Measurements from ENCODE around the gene CAPZA1. TPM values are rescaled to one million over a fixed set of nuclear protein-coding genes. Genes with fewer than 3 reads are reported as not detected.
A peak's percentile ranks its signal among the peaks of the same experiment; 100 is the strongest.

Gene CAPZA1
- total RNA-seq, 1 experiment from 2014 or later: 273 TPM

- H3K9me3 ChIP-seq (ENCODE audit: low read length): no peaks in the 10 kb centered on the region
- H2AFZ ChIP-seq (ENCODE audit: low read length): no peak overlapping the region
- no TSS peak for BruUV-seq (replicated peaks)
- no peak overlapping the region for H3K27ac ChIP-seq (ENCODE audit: low read length)
- TF ChIP-seq EZH2phosphoT487 (IDR thresholded peaks at IDR 0.05; ENCODE audit: borderline replicate concordance, low read length) (no peak), CTCF (conservative IDR thresholded peaks at IDR 0.05; ENCODE audit: low read depth, low read length) (no peak), EZH2 (IDR thresholded peaks at IDR 0.05; ENCODE audit: low read length, unreplicated experiment) (no peak)
- peaks cover 27% of the 10 kb centered on the region for H3K79me2 ChIP-seq (ENCODE audit: low read length)
- CTCF ChIA-PET: interaction anchor here (1.2 to 1.5 kb wide), 2 partner anchors 34 to 207 kb away, joined by 4 to 7 read pairs; partner anchors contain the start of gene MOV10
- peaks cover 28% of the 10 kb centered on the region for H3K4me1 ChIP-seq (ENCODE audit: insufficient read depth, low read length)
- H3K9ac ChIP-seq (ENCODE audit: low read length): no peak overlapping the region
- no peak for ATAC-seq
- H3K4me3 ChIP-seq (ENCODE audit: low read length): no peak overlapping the region
- H3F3A ChIP-seq (ENCODE audit: low read length, unreplicated experiment): peaks cover 3% of the 10 kb centered on the region
- intact Hi-C loops (cut with micrococcal nuclease): loop anchor here (5.0 kb wide), 1 partner anchor 206 kb away; no protein-coding TSS in a partner anchor
- POLR2A ChIA-PET (ENCODE audit: unreplicated experiment): no interaction called here
- no peaks in the 10 kb centered on the region for H3K27me3 ChIP-seq (ENCODE audit: low read length)
- H4K20me1 ChIP-seq (ENCODE audit: low read length): no peaks in the 10 kb centered on the region
- peak overlapping the region; percentile 88; the same call in 1 of the 2 replicates for H3K4me2 ChIP-seq (ENCODE audit: low read length)
- no peak for DNase-seq
- H3K9me2 ChIP-seq (replicated peaks; ENCODE audit: low read length): no peaks in the 10 kb centered on the region
- H3K36me3 ChIP-seq (ENCODE audit: low read depth, low read length): no peaks in the 10 kb centered on the region; the same call in 1 of the 2 replicates
These were observed 88.9 kb downstream of the CAPZA1 start for GRCh38 chr1:112708489-112708888.

GRCh38 chr1:112710159-112710558, 90.5 kb downstream of the CAPZA1 start:
- DNase-seq: no peak
- Histone ChIP-seq H3K27me3 (ENCODE audit: low read length) (no peaks in the 10 kb centered on the region), H3K9ac (ENCODE audit: low read length) (no peak overlapping the region), H3F3A (ENCODE audit: low read length, unreplicated experiment) (peaks cover 3% of the 10 kb centered on the region), H3K4me3 (ENCODE audit: low read length) (no peak overlapping the region), H3K9me2 (replicated peaks; ENCODE audit: low read length) (no peaks in the 10 kb centered on the region), H3K36me3 (ENCODE audit: low read depth, low read length) (no peaks in the 10 kb centered on the region), H3K4me1 (ENCODE audit: insufficient read depth, low read length) (peaks cover 26% of the 10 kb centered on the region), H3K4me2 (ENCODE audit: low read length) (no peak overlapping the region), H3K79me2 (ENCODE audit: low read length) (peaks cover 15% of the 10 kb centered on the region), H4K20me1 (ENCODE audit: low read length) (no peaks in the 10 kb centered on the region), H3K27ac (ENCODE audit: low read length) (no peak overlapping the region), H3K9me3 (ENCODE audit: low read length) (no peaks in the 10 kb centered on the region), H2AFZ (ENCODE audit: low read length) (no peak overlapping the region)
- no peak for TF ChIP-seq CTCF (conservative IDR thresholded peaks at IDR 0.05; ENCODE audit: low read depth, low read length)
- no peak for TF ChIP-seq EZH2 (IDR thresholded peaks at IDR 0.05; ENCODE audit: low read length, unreplicated experiment)
- no peak for TF ChIP-seq EZH2phosphoT487 (IDR thresholded peaks at IDR 0.05; ENCODE audit: borderline replicate concordance, low read length)
- intact Hi-C loops (cut with micrococcal nuclease): no loop called here
- BruUV-seq (replicated peaks): no TSS peak
- ChIA-PET CTCF (no interaction called here), POLR2A (ENCODE audit: unreplicated experiment) (no interaction called here)
- ATAC-seq: no peak

GRCh38 chr1:112710586-112710985, 91.0 kb downstream of the CAPZA1 start:
- Histone ChIP-seq H2AFZ (ENCODE audit: low read length) (no peak overlapping the region), H3K27ac (ENCODE audit: low read length) (no peak overlapping the region), H3K4me2 (ENCODE audit: low read length) (no peak overlapping the region), H3K36me3 (ENCODE audit: low read depth, low read length) (no peaks in the 10 kb centered on the region), H3K79me2 (ENCODE audit: low read length) (peaks cover 13% of the 10 kb centered on the region), H3K9me3 (ENCODE audit: low read length) (no peaks in the 10 kb centered on the region), H4K20me1 (ENCODE audit: low read length) (no peaks in the 10 kb centered on the region), H3K4me3 (ENCODE audit: low read length) (no peak overlapping the region), H3F3A (ENCODE audit: low read length, unreplicated experiment) (peaks cover 2% of the 10 kb centered on the region), H3K9me2 (replicated peaks; ENCODE audit: low read length) (no peaks in the 10 kb centered on the region), H3K4me1 (ENCODE audit: insufficient read depth, low read length) (peaks cover 24% of the 10 kb centered on the region), H3K27me3 (ENCODE audit: low read length) (no peaks in the 10 kb centered on the region), H3K9ac (ENCODE audit: low read length) (no peak overlapping the region)
- TF ChIP-seq EZH2phosphoT487 (IDR thresholded peaks at IDR 0.05; ENCODE audit: borderline replicate concordance, low read length): no peak
- no TSS peak for BruUV-seq (replicated peaks)
- intact Hi-C loops (cut with micrococcal nuclease): no loop called here
- no peak for DNase-seq
- POLR2A ChIA-PET (ENCODE audit: unreplicated experiment): no interaction called here
- no peak for ATAC-seq
- CTCF ChIA-PET: no interaction called here

All from PC-3 (cell line).